Measurements from ENCODE around the gene CAMTA1.

Gene CAMTA1

GRCh38 chr1:7516929-7517328, 731.7 kb downstream of the CAMTA1 start:
- DNase-seq (ENCODE audit: low spot score), result no peak

- no peak for DNase-seq (ENCODE audit: low spot score)
These were observed 732.5 kb downstream of the CAMTA1 start for GRCh38 chr1:7517611-7518330.

- no peak for DNase-seq (ENCODE audit: low spot score)
These were observed 733.2 kb downstream of the CAMTA1 start for GRCh38 chr1:7518411-7518810.

GRCh38 chr1:7519181-7519860, 734.1 kb downstream of the CAMTA1 start:
- no peak for DNase-seq (ENCODE audit: low spot score)

GRCh38 chr1:7519861-7520395, 734.7 kb downstream of the CAMTA1 start:
- no peak for DNase-seq (ENCODE audit: low spot score)

- no peak for DNase-seq (ENCODE audit: low spot score)
These were observed 735.2 kb downstream of the CAMTA1 start for GRCh38 chr1:7520496-7520895.

- no peak for DNase-seq (ENCODE audit: low spot score)
These were observed 739.4 kb downstream of the CAMTA1 start for GRCh38 chr1:7524341-7525337.

- no peak for DNase-seq (ENCODE audit: low spot score)
These were observed 740.2 kb downstream of the CAMTA1 start for GRCh38 chr1:7525338-7526063.

GRCh38 chr1:7526196-7526866, 741.1 kb downstream of the CAMTA1 start:
- no peak for DNase-seq (ENCODE audit: low spot score)

GRCh38 chr1:7526867-7527732, 741.8 kb downstream of the CAMTA1 start:
- no peak for DNase-seq (ENCODE audit: low spot score)

GRCh38 chr1:7527733-7528045, 742.4 kb downstream of the CAMTA1 start:
- no peak for DNase-seq (ENCODE audit: low spot score)

- DNase-seq (ENCODE audit: low spot score), result no peak
These were observed 743.3 kb downstream of the CAMTA1 start for GRCh38 chr1:7528386-7529198.

GRCh38 chr1:7529917-7530316, 744.7 kb downstream of the CAMTA1 start:
- no peak for DNase-seq (ENCODE audit: low spot score)

GRCh38 chr1:7531562-7532340, 746.5 kb downstream of the CAMTA1 start:
- DNase-seq (ENCODE audit: low spot score), result no peak

- DNase-seq (ENCODE audit: low spot score), result no peak
These were observed 747.8 kb downstream of the CAMTA1 start for GRCh38 chr1:7533006-7533405.

- DNase-seq (ENCODE audit: low spot score), result no peak
These were observed 749.0 kb downstream of the CAMTA1 start for GRCh38 chr1:7534061-7534825.

- no peak for DNase-seq (ENCODE audit: low spot score)
These were observed 749.8 kb downstream of the CAMTA1 start for GRCh38 chr1:7535016-7535415.

Data from putamen (tissue), 1 donor.